GM19397 (cell line): Measurements from ENCODE around the gene SSR4.
A peak's percentile ranks its signal among the peaks of the same experiment; 100 is the strongest.
"Not testable (repeated sequence)": the region's sequence is repeated elsewhere in the genome, so short reads cannot be mapped to it uniquely, and the experiment has no call there.

Source experiments
- ATAC-seq: cut with Tn5 transposase; IDR thresholded peaks from one replicate; pipeline ENCODE4 v1.9.1; 2021; ENCODE audit warnings: mild to moderate bottlenecking, moderate library complexity; ENCODE audit not compliant: unreplicated experiment

SSR4 gene

DNA sequence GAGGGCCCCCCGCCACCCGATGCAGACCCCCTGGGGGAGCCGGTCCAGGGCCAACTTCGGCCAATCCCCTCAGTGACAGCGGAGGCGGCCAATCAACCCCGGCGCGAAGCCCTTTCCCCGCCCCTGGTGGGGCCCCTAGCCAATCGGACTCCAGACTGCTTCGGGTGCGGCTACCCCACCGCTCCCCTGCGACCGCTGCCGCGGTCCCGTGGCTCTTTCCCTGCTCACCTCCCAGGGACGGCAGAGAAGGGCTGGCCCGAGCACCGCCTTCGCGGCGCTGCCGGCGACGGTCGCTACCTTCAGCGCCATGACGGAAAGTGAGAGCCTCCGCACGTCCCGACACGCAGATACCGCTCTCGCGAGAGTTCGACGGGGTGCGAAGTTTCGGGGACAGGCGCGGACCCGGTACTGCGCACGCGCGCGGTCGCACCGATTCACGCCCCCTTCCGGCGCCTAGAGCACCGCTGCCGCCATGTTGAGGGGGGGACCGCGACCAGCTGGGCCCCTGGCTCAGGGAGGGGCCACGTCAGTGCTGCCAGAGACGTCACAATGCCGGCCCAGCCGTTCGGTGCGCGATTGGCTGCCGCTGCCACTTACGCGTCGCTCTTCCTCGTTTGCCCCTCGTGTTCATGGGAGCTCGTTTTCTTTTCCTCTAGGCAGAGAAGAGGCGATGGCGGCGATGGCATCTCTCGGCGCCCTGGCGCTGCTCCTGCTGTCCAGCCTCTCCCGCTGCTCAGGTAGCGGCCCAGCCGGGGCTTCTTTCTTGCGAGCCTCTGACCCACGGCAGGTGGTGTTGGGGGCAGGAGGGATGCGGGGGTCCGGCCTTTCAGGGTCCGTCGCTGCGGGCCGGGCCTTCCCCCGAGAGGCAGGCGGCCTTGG is at the start of gene SSR4, which contains the start of gene IDH3G:
Gene SSR4, plus strand, starts transcription at position 651 of the 879 bp plus-strand sequence. Its CDS starts 20 bp downstream, at position 671.
Gene IDH3G, minus strand, starts transcription at position 358 of the 879 bp plus-strand sequence. Its CDS starts 49 bp downstream, at position 309.
- peak; percentile 90 for ATAC-seq

DNA sequence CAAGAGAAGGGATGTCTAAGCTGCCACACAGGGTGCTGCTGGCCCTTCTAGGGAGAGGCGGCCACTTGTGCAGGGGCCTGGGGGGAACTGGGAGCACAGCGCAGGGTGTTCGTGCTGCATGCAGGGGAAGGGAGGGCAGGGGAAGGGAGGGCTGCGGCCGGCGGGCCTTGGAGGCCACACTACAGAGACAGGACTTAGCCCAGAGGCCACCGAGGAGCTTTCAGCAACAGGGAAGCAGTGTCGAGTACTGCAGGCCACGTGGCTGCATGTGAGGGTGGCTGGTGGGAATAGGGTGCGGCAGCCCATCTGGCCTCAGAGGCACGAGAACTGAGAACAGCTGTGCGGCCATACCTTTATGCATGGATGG is 49.4 kb upstream of the SSR4 start:
- not testable (repeated sequence) for ATAC-seq

DNA sequence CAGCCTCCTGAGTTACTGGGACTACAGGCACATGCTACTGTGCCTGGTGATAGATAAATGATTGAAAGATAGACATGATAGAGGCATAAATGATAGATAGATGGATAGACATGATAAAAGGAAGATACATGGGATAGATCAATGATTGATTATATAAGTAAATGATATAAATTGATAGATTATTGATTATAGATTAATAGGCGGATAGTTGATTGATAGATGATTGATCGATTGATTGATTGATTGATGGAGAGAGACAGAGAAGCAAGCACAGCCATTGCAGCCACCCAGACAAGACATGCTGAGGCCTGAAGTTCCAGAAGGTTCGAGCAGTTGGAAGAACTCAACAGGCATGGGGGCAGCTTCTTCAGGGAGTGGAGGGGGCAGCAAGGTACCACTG is 48.1 kb upstream of the SSR4 start:
- ATAC-seq = no peak

DNA sequence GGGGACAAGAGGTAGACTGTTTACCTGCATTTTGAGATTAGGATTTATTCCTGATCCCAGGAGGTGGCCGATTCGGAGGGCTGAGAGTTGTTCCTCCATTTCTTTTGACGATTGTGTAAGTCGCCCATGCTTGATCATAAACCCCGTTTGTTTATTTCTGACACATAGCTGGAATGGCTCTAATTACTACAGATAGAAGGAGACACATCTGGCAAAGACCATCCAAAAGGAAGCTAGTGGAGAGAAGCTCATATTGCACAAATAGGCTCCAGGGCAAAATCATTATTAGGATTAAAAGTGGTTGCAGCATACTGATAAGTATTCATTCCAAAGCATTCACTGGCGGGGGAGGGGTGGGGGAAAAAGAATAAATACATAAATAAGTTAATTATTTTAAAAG is 47.5 kb upstream of the SSR4 start:
- ATAC-seq = not testable (repeated sequence)

DNA sequence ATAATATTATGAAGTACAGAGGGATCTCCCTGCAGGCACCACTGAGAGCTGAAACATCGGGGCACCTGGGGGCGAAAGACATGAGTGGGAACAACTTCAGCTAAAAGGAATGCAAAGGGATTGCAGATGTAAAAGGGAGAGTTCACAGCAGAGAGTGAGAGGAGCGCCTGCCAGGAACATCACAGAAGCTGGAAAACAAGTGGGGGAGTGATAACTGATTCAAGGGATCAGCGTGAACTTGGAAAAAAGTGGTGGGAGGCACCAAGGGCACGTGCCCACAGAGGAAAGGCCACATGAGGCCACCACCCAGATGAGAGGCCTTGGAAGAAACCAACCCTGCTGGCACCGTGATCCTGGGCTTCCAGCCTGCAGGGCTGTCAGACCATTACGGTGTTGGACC is 45.5 kb upstream of the SSR4 start:
- not testable (repeated sequence) for ATAC-seq

DNA sequence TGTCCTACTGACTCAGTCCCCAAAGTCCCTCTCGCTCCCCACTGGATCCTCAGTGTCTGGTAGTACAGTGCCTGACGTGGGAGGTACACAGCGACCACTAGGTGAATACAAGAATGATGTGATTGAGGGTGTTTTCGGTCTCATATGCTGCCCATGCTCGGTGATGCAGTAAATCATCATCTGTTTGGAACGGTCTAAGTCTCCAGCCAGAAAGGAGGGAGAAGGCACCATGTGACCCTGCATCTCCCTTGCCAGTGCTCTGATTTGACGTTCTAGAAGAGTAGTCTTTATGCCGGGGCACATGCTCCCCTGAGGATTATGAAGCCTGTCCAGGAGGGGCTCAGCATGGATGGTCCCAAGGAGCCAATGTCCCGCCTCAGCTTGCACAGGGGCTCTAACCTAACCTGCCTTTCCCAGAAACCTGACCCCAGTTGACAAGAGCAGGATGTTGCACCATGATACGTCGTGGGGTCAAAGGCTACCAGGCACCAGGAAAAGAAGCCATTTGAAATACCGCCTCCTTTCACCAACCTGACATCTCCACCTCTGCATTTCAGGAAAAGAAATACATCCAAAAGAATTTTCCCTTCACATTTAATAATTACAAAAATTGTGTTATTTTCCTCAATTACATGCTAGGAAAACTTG is 44.2 kb upstream of the SSR4 start:
- ATAC-seq = no peak

DNA sequence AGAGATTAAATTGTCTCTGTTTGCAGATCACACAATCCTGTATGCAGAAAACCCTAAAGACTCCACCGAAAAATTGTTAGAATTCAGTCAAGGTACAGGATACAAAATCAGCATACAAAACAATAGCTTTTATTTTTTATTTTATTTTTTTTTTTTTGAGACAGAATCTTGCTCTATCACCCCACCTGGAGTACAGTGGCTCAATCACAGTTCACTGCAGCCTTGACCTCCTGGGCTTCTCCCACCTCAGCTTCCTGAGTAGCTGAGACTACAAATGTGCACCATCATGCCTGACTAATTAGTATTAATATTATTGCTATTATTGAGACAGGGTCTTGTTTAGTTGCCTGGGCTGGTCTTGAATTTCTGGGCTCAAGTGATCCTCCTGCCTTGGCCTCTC is 39.3 kb upstream of the SSR4 start:
- ATAC-seq = no peak

DNA sequence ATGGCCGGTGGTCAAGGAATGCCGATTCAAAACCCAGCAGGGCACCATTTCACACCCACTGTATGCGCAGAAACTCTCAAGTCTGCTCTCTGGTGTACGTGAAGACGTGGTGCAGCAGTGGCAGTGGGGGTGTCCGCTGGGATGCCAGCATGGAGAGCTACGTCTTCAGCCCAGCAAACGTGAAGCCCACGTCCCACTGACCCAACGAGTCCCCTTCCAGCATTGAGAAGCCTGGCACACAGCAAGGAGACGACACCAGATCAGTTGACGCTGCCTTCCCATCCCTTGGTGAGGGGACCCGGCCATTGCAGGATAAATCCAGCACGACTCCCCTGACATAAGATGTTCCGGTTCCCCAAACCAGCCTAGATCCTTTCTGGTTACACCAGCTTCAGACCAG is 32.6 kb upstream of the SSR4 start:
- no peak for ATAC-seq

DNA sequence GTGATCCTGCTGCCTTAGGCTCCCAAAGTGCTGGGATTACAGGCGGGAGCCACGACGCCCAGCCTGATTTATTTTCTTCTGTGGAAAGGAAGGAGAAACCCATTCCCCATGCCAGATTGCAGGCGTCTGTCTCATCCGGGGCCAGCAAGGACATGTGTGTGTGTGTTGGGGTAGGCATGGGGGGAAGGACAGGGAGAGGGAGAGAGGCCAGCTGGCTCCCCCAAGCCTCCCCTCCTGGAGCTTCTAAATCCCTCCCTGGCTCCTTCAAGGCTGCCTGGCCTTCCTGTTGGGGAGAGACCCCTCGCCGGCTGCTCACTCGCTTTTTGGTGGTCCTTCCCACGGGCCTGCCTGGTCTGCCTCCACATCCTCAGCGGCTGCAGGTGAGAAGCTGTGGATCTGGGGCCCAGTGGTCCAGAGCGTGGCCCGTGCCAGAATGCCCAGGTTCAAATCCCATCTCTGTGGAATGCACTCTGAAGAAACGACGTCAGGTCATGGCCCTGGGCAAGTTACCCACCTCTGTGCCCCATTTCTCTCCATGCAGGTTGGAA is 31.8 kb upstream of the SSR4 start:
- no peak for ATAC-seq

DNA sequence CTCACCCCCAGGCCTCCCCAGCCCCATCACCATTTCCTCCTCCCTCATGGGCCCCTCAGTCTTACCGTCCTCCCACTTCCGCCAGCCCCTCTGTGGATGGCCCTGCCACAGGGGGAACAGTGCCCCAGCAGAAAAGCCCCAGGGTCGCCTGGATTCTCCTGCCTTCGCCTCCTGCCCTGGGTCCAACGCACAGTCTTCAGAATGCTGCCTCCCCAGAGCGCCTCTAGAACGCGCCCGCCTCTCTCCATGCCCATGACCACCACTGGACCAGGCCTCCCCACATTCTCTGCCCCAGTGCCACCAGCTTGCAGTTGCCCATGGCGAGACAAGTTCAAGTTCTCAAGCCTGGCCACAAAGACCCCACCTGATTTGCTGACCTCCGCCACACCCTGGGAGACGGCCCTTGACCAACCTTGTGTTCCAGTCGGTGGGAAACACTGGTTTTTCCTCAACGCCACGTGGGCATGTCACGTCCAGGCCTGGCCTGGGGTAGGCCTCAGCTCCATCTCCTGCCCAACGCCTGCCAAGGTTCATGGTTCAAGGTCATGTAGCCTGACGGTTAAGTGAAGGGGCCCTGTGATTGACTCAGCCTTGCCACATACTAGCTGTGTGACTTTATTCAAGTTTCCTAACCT is 31.1 kb upstream of the SSR4 start:
- no peak for ATAC-seq

DNA sequence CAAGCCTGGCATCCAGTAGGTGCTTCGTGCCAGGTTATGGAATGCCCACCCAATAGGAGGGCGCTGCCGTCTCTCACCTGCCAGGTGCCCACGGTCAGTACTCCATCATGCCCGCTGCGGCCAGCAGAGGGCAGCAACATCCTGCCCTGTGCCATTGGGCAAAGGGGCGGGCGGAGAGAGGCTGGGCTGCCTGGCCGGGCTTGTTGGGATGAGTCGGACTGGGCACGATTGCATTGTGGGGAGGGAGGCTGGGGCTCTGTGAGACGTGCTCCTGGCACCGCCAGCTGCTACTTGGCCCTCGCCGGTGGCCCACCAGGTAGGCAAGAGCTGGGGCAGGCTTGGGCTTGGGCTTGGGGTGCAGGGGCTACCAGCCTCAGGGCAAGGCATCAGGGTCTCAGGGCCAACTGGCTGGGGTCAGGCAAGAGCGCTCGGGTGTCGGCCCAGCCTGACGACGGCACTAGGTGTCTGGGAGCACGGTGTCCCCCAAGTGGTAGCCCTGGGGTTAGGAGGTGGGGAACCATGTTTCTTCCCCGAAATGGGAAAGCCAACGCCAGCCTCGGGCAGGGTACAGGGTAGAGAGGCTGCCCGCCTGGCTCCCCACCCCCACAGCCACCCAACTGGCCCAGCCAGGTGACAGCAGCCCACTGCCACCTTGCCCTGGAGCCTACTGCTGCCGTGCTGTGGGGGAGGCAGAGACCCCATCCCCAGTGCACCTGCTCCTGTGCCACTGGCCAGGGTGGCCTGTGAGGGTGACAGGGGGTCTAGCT is 30.3 kb upstream of the SSR4 start, which contains the start of gene PLXNB3:
Gene PLXNB3, plus strand, starts transcription at position 261 of the 767 bp plus-strand sequence. CDS start 1,287 bp downstream, outside the sequence.
- ATAC-seq = no peak

DNA sequence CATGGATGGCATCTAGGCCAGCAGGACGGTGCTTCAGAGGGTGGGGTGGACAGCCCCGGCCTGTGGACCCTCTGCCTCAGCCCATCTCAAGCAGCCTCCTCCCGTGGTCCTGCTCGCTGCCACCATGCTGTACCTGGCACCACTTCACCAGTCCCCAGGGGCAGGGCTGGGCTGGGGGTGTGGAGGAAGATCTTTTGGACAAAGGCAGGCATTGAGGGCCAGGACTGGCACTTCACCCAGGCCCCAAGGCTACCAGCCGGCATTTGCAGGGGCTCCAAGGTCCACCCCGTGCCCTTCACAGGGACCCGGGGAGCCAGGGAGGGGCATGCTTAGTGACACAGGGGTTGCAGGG is 29.7 kb upstream of the SSR4 start:
- no peak for ATAC-seq

DNA sequence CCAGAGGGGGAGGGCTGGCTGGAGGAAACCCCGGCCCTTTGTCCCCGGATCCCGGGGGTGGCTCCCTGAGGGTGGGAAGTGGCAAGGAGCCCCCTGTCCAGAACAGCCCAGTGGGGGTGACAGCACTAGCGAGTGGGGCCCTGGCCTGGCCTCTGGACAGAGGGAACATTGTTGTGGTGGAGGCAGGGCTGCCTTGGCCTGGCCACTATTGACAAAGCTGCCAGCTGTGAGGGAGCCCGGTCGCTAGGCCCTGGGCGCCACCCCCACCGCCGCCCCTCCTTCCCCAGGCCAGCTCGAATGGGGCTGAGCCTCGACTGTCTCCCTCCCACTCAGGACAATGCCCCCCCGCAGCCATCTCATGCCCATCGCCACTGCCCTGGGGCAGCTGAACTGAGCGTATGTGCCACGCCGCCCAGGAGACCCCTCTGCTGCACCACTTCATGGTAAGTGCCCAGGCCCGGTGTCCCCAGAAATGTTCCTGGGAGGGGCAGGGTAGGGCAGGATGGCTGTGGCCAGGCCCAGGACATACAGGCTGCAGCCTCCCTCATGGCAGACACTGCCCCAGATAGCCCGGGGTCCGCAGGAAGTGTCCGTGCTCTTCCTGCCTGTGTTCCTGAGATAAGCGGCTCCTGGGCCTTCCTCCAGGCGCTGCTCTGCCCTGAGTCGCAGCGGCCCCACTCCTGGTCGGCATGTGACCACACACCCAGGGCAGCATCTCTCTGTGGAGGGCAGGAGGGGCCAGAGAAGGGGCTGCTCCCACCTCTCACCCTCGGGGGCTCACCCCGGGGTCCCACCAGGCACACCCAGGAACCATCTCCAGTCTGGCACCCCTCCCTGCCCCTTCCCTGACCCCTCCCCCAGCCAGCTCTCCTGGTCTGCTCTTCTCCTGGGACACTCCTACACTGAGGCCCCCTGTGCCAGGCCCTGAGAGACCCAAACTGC is 29.1 kb upstream of the SSR4 start:
- ATAC-seq = no peak

DNA sequence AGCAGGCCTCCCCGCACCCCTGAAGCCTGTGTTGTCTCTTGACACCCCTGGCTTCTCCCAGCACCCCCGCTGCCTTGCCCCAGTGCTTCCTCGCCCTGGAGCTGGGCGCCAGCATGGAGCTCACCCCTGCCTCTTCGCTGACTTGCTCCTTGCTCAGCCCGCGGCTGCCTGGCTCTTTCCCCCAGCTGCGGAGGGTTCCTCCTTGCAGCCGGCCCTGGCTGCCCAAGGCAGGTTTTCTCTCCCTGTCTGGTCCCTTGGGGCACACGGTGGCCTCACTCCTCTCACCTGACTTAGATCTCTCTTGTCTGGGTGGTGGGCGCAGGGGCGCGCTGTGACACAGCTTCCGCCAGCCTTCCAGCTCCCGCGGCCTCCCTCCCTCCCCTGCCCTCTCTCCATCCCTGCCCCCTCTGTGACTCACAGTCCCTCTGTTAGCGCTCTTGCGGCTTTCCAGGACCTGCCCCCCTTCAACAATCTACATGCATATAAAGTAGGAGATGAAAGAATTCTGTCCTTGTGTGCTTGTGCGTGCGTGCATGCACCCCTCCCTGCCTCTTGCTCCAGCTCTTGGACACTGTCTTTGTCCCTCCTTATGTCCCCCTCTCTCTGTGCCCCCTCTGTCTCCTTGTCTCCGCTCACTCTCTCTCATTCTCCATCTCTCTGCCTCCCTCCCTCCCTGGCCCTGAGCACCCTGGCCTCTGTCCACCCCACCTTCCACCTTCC is 28.2 kb upstream of the SSR4 start:
- no peak for ATAC-seq

DNA sequence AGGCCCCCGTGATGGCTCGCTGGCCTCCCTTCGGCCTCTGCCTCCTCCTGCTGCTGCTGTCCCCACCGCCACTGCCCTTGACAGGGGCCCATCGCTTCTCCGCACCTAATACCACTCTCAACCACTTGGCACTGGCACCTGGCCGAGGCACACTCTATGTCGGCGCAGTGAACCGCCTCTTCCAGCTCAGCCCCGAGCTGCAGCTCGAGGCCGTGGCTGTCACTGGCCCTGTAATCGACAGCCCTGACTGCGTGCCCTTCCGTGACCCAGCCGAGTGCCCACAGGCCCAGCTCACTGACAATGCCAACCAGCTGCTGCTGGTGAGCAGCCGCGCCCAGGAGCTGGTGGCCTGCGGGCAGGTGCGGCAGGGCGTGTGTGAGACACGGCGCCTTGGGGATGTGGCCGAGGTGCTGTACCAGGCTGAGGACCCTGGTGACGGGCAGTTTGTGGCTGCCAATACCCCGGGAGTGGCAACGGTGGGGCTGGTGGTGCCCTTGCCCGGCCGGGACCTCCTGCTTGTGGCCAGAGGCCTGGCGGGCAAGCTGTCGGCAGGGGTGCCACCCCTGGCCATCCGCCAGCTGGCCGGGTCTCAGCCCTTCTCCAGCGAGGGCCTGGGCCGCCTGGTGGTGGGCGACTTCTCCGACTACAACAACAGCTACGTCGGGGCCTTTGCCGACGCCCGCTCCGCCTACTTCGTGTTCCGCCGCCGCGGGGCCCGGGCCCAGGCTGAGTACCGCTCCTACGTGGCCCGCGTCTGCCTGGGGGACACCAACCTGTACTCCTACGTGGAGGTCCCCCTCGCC is 27.4 kb upstream of the SSR4 start:
- no peak for ATAC-seq

DNA sequence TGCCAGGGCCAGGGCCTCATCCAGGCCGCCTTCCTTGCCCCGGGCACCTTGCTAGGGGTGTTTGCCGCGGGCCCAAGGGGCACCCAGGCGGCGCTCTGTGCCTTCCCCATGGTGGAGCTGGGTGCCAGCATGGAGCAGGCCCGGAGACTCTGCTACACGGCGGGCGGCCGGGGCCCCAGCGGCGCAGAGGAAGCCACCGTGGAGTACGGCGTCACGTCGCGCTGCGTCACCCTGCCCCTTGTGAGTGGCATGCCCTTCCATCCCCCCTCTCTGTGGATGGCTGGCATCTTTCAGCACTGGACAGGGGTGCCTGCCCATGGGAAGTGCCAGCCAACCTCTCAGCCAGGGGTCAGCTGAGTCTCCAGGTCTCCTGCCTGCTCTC is 26.8 kb upstream of the SSR4 start:
- no peak for ATAC-seq

DNA sequence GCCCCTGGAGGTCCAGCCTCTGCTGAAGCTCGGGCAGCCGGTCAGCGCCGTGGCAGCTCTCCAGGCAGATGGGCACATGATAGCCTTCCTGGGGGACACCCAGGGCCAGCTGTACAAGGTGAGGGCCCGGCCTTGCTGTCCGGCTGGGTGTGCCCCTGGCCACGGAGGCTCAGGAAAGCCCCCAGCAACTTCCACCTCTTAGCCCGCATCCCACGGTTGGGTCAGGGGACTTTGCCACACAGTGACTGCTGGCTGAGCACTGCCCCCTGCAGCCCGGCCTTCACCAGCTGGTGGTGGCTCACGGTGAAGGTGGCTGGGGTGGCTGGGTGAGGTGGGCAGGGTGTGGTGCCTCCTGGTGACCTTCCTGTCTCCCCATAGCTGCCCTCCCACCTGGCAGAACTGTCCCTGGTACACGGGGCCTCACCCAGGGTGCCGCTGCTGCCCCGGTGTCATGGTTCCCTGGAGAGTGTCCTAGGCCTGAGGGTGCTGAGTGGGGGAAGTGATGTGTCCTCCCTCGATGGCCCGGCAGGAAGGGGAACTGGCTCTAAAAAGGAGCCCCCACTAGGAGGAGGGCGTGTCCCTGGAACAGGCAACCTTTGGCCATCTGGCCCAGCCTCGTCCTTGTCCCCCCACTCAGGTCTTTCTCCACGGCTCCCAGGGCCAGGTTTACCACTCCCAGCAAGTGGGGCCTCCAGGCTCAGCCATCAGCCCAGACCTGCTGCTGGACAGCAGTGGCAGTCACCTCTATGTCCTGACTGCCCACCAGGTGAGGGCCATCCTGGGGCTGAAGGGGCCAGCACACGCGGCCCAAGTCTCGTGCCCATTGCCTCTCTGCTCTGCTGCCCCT is 25.9 kb upstream of the SSR4 start:
- no peak for ATAC-seq
